Gastrocnemius medialis (tissue), 4 donors: ENCODE data around the gene SDHC. TPM values are rescaled to one million over a fixed set of nuclear protein-coding genes. Genes with fewer than 3 reads are reported as not detected.
A peak's percentile ranks its signal among the peaks of the same experiment; 100 is the strongest.
"Not testable (repeated sequence)": the region's sequence is repeated elsewhere in the genome, so short reads cannot be mapped to it uniquely, and the experiment has no call there.

Experiments used
- ATAC-seq, 2 donors: fragments of 150-250 bp; one replicate each; pipeline ENCODE4 v1.9.1; 2016
- DNase-seq, 2 donors: peaks; one replicate each; pipeline ENCODE4 v3.0.0-alpha.2; 2019
- H3K27ac ChIP-seq, 4 donors: fragments of 200-600 bp; sonication (generic); 1 replicate in 1 of 4; 2 replicates in 3 of 4; pipeline ENCODE4 v1.5.1; 2016 to 2018; ENCODE audit warnings: mild to moderate bottlenecking in 2 of 4, moderate library complexity in 1 of 4
- H3K27me3 ChIP-seq, 3 donors: fragments of 200-600 bp; sonication (generic) in 2 of 3; 1 replicate in 1 of 3; 2 replicates in 2 of 3; pipeline versions ENCODE4 v1.5.1 to v1.6.0; 2016 to 2019; ENCODE audit warnings: mild to moderate bottlenecking in 1 of 3, moderate library complexity in 1 of 3
- H3K36me3 ChIP-seq, 2 donors: fragments of 200-600 bp; sonication (generic) in 1 of 2; one replicate each; pipeline ENCODE4 v1.5.1; 2017 to 2018
- H3K4me1 ChIP-seq, 2 donors: fragments of 200-600 bp; sonication (generic) in 1 of 2; one replicate each; pipeline ENCODE4 v1.5.1; 2016 to 2017; ENCODE audit warnings: mild to moderate bottlenecking in 2 of 2
- H3K4me3 ChIP-seq, 4 donors: fragments of 200-600 bp; sonication (generic) in 3 of 4; 1 replicate in 1 of 4; 2 replicates in 3 of 4; pipeline ENCODE4 v1.5.1; 2016 to 2019; ENCODE audit warnings: mild to moderate bottlenecking in 2 of 4
- H3K9me3 ChIP-seq, 3 donors: fragments of 200-600 bp; sonication (generic) in 2 of 3; 1 replicate in 1 of 3; 2 replicates in 2 of 3; pipeline ENCODE4 v1.5.1; 2016 to 2019
- CTCF ChIP-seq, 5 experiments: fragments of 450-650 bp in 3 of 5; fragments of 200-600 bp in 2 of 5; sonication (generic) in 2 of 5; IDR thresholded peaks in 4 of 5; conservative IDR thresholded peaks in 1 of 5; 1 replicate in 4 of 5; 2 replicates in 1 of 5; pipeline ENCODE4 v1.5.1; 2016 to 2019; ENCODE audit warnings: antibody characterized with exemption in 5 of 5, mild to moderate bottlenecking in 3 of 5, moderate library complexity in 3 of 5
- POLR2A ChIP-seq, 2 donors: fragments of 450-650 bp; IDR thresholded peaks; one replicate each; pipeline ENCODE4 v1.6.1; 2017; ENCODE audit warnings: antibody characterized with exemption in 2 of 2, mild to moderate bottlenecking in 2 of 2, moderate library complexity in 2 of 2
- in situ Hi-C, 4 donors: fragments of 200-750 bp; cut with MboI; loops; one replicate each; pipeline versions ENCODE4 v1.15.0 to v1.8.0; 2017; ENCODE audit warnings: low sequenced_read_pairs in 4 of 4
- intact Hi-C: fragments of 100-400 bp; cut with DNase I; formaldehyde crosslinking; loops from one replicate; pipeline ENCODE4 v1.15.1; 2023; ENCODE audit warnings: low total_unique reads
- total RNA-seq, 4 donors: library from RNA; depleted of rRNA; stranded (reverse); fragments of >200 nt; gene quantifications; one replicate each; pipeline versions ENCODE4 v1.1.0 to v1.2.3, GENCODE V29; 2016

The SDHC gene
- total RNA-seq, 4 donors from 2014 or later: 47.5 to 112 (median 63.8) TPM

GRCh38 chr1:161389691-161390558, 75.7 kb downstream of the SDHC start:
- H3K36me3 ChIP-seq: no peaks in the 10 kb centered on the region
- H3K27ac ChIP-seq: peak overlapping the region; percentile 86 to 95 (median 92)
- H3K4me3 ChIP-seq: peak overlapping the region; percentile 61 to 82 (median 76)
- H3K9me3 ChIP-seq: no peaks in the 10 kb centered on the region
- peak; percentile 78 to 89 for TF ChIP-seq POLR2A (IDR thresholded peaks at IDR 0.05)
- TF ChIP-seq CTCF (IDR thresholded peaks at IDR 0.05 in 4 of 5, conservative IDR thresholded peaks at IDR 0.05 in 1 of 5): no peak
- no peaks in the 10 kb centered on the region for H3K27me3 ChIP-seq
- intact Hi-C loops: loop anchor here (1.0 to 5.0 kb wide), 2 partner anchors 9 to 188 kb away; partner anchors contain the start of gene NDUFS2
- in situ Hi-C loops: loop anchor here in 3 of 4 donors (5.0 to 10.0 kb wide), 4 partner anchors 75 to 195 kb away; partner anchors contain the start of genes TOMM40L (in 2 of the 3), ADAMTS4 (in 1 of the 3), APOA2 (in 1 of the 3) and SDHC (in 1 of the 3)
- ATAC-seq: peak; percentile 95 to 97
- DNase-seq: peak; percentile 96 to 98
- peaks cover 9 to 11% of the 10 kb centered on the region in 2 donors for H3K4me1 ChIP-seq

GRCh38 chr1:161390559-161390858, 76.3 kb downstream of the SDHC start:
- intact Hi-C loops: loop anchor here (1.0 kb wide), 1 partner anchor 9 kb away; no protein-coding TSS in a partner anchor
- H3K4me3 ChIP-seq: peak overlapping the region; percentile 61 to 82 (median 76)
- in situ Hi-C loops: no loop called here
- H3K36me3 ChIP-seq: no peaks in the 10 kb centered on the region
- H3K9me3 ChIP-seq: no peaks in the 10 kb centered on the region
- peak overlapping the region; percentile 80 to 95 (median 88) for H3K27ac ChIP-seq
- no peak for ATAC-seq
- H3K27me3 ChIP-seq: no peaks in the 10 kb centered on the region
- no peak for DNase-seq
- H3K4me1 ChIP-seq: peaks cover 9 to 11% of the 10 kb centered on the region in 2 donors
- no peak for TF ChIP-seq POLR2A (IDR thresholded peaks at IDR 0.05)
- no peak for TF ChIP-seq CTCF (IDR thresholded peaks at IDR 0.05 in 4 of 5, conservative IDR thresholded peaks at IDR 0.05 in 1 of 5)

- intact Hi-C loops, DNase-seq, H3K36me3 ChIP-seq, ATAC-seq, H3K9me3 ChIP-seq, H3K27me3 ChIP-seq, in situ Hi-C loops: not testable (repeated sequence)
- Histone ChIP-seq H3K27ac (peak overlapping the region in 1 of 4 donors; percentile 93), H3K4me3 (peak overlapping the region in 1 of 4 donors; percentile 61), H3K4me1 (peaks cover 9 to 11% of the 10 kb centered on the region in 2 donors)
These were observed 77.0 kb downstream of the SDHC start for GRCh38 chr1:161391136-161391535.

- intact Hi-C loops: no loop called here
- no peak for ATAC-seq
- Histone ChIP-seq H3K27ac (no peak overlapping the region), H3K36me3 (no peaks in the 10 kb centered on the region), H3K4me1 (peaks cover 9 to 11% of the 10 kb centered on the region in 2 donors), H3K9me3 (no peaks in the 10 kb centered on the region), H3K4me3 (no peak overlapping the region), H3K27me3 (no peaks in the 10 kb centered on the region)
- in situ Hi-C loops: no loop called here
- DNase-seq: no peak
- no peak for TF ChIP-seq POLR2A (IDR thresholded peaks at IDR 0.05)
- no peak for TF ChIP-seq CTCF (IDR thresholded peaks at IDR 0.05 in 4 of 5, conservative IDR thresholded peaks at IDR 0.05 in 1 of 5)
These were observed 77.4 kb downstream of the SDHC start for GRCh38 chr1:161391611-161392010.

GRCh38 chr1:161393151-161393550, 79.0 kb downstream of the SDHC start:
- peaks cover 9 to 11% of the 10 kb centered on the region in 2 donors for H3K4me1 ChIP-seq
- H3K27me3 ChIP-seq: no peaks in the 10 kb centered on the region
- H3K4me3 ChIP-seq: no peak overlapping the region
- in situ Hi-C loops: no loop called here
- no peak overlapping the region for H3K27ac ChIP-seq
- H3K36me3 ChIP-seq: no peaks in the 10 kb centered on the region
- ATAC-seq: no peak
- intact Hi-C loops: no loop called here
- no peak for DNase-seq
- no peaks in the 10 kb centered on the region for H3K9me3 ChIP-seq
- TF ChIP-seq CTCF (IDR thresholded peaks at IDR 0.05 in 4 of 5, conservative IDR thresholded peaks at IDR 0.05 in 1 of 5): no peak

- H3K4me3 ChIP-seq, ATAC-seq, in situ Hi-C loops, DNase-seq, H3K27me3 ChIP-seq, H3K9me3 ChIP-seq, H3K27ac ChIP-seq, H3K36me3 ChIP-seq, intact Hi-C loops, H3K4me1 ChIP-seq: not testable (repeated sequence)
These were observed 82.9 kb downstream of the SDHC start for GRCh38 chr1:161397038-161397437.
